Measurements from ENCODE around the gene KIF21B.

The KIF21B gene

GRCh38 chr1:201048521-201048920 is 25.0 kb upstream of the KIF21B start:
- Histone ChIP-seq H3K27me3 (ENCODE audit: insufficient read depth, low read length) (peaks cover 40% of the 10 kb centered on the region), H3K4me1 (ENCODE audit: control insufficient read depth, insufficient read depth, low read length, unreplicated experiment) (no peaks in the 10 kb centered on the region), H3K79me2 (ENCODE audit: control insufficient read depth, insufficient read depth, low read length, unreplicated experiment) (no peaks in the 10 kb centered on the region), H2AFZ (ENCODE audit: low read length, unreplicated experiment) (no peak overlapping the region), H3K36me3 (ENCODE audit: insufficient read depth, low read length) (no peaks in the 10 kb centered on the region), H3K4me3 (ENCODE audit: low read depth, low read length) (no peak overlapping the region), H3K27ac (ENCODE audit: low read depth, low read length) (no peak overlapping the region)

GRCh38 chr1:201044119-201044518 is 20.6 kb upstream of the KIF21B start:
- Histone ChIP-seq H3K4me3 (ENCODE audit: low read depth, low read length) (no peak overlapping the region), H3K36me3 (ENCODE audit: insufficient read depth, low read length) (no peaks in the 10 kb centered on the region), H3K79me2 (ENCODE audit: control insufficient read depth, insufficient read depth, low read length, unreplicated experiment) (no peaks in the 10 kb centered on the region), H3K27me3 (ENCODE audit: insufficient read depth, low read length) (peaks cover 30% of the 10 kb centered on the region), H3K4me1 (ENCODE audit: control insufficient read depth, insufficient read depth, low read length, unreplicated experiment) (no peaks in the 10 kb centered on the region), H3K27ac (ENCODE audit: low read depth, low read length) (no peak overlapping the region), H2AFZ (ENCODE audit: low read length, unreplicated experiment) (no peak overlapping the region)

DNA sequence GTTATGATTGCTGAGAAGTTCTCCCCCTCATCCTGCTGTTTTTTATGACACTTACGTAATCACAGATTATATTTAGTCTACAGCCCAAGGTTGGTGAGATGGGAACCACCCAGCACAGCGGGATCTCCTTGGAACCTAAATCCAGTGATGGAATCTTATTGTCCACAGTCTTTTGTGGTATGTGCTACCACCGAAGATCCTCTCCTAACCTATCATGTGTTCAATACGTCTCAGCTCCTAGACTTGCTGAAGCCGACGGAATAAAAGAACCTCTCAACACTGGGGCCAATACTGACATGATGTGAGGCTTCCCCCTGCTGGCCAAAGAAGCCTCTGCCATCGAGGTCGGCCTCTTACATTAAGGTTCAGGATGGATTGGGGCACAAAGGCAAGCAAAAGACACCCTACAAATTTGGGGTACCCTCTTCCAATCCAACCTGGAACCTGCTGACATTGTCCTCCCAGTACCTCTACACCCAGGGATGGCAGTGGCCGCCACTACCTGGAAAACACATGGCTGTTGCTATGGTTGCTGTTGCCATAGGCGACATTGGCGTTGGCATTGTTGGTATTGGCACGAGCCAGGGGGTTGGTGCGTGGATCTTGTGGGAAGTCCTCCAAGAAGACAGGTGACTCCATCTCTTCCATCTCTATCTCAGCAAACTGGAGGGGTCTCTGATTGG is 19.4 kb upstream of the KIF21B start:
- no peak overlapping the region for H3K4me3 ChIP-seq (ENCODE audit: low read depth, low read length)
- no peak overlapping the region for H2AFZ ChIP-seq (ENCODE audit: low read length, unreplicated experiment)

DNA sequence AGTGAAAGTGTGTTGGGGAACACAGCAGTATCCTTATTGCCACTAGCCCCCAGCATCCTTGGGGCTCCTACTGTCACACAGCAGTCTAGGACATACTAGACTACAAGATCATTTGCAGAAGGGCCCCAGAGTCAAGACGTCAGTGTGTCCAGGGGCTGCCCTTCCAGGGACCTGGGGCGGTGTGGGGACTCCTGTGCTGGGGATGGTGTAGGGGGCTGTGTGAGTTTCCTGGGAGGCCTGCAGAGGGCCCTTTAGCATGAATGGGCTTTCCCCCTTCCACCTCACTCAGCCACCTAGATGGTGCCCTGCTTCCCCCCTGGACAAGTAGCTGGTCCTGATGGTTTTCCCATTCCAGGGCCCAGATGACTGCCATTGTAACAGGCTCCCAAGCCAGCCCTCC is 17.5 kb upstream of the KIF21B start:
- no peaks in the 10 kb centered on the region for H3K36me3 ChIP-seq (ENCODE audit: insufficient read depth, low read length)
- H2AFZ ChIP-seq (ENCODE audit: low read length, unreplicated experiment), result no peak overlapping the region
- H3K79me2 ChIP-seq (ENCODE audit: control insufficient read depth, insufficient read depth, low read length, unreplicated experiment), result no peaks in the 10 kb centered on the region
- H3K4me3 ChIP-seq (ENCODE audit: low read depth, low read length), result no peak overlapping the region
- H3K27me3 ChIP-seq (ENCODE audit: insufficient read depth, low read length), result peaks cover 16% of the 10 kb centered on the region; the same call in 1 of the 2 replicates
- no peaks in the 10 kb centered on the region for H3K4me1 ChIP-seq (ENCODE audit: control insufficient read depth, insufficient read depth, low read length, unreplicated experiment)
- H3K27ac ChIP-seq (ENCODE audit: low read depth, low read length), result no peak overlapping the region

More for the DNA sequence above, 19.4 kb upstream of the KIF21B start:
- Histone ChIP-seq H3K36me3 (ENCODE audit: insufficient read depth, low read length) (no peaks in the 10 kb centered on the region), H3K27me3 (ENCODE audit: insufficient read depth, low read length) (peaks cover 19% of the 10 kb centered on the region), H3K4me1 (ENCODE audit: control insufficient read depth, insufficient read depth, low read length, unreplicated experiment) (no peaks in the 10 kb centered on the region), H3K27ac (ENCODE audit: low read depth, low read length) (no peak overlapping the region), H3K79me2 (ENCODE audit: control insufficient read depth, insufficient read depth, low read length, unreplicated experiment) (no peaks in the 10 kb centered on the region)

DNA sequence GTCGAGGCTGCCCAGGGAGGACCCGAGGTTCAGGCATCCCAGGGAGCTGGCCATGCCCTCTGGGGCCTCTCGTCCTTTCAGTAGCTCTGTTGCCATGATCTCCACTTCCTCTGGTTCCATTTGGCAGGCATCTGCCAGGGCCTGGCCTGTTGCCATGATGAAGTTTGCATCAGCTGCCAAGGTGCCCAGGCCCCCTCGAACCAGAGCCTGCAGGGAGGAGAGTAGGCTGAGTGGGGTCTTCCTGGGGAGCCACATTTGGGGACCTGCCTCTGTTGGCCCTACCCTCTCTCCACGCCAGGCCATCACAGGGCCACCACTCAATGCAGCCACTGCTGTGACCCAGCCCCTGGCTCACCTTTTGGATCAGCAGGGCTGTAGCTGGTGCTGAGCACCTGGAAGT is 16.4 kb upstream of the KIF21B start:
- no peaks in the 10 kb centered on the region for H3K4me1 ChIP-seq (ENCODE audit: control insufficient read depth, insufficient read depth, low read length, unreplicated experiment)
- peaks cover 15% of the 10 kb centered on the region; the same call in 1 of the 2 replicates for H3K27me3 ChIP-seq (ENCODE audit: insufficient read depth, low read length)
- H3K27ac ChIP-seq (ENCODE audit: low read depth, low read length), result no peak overlapping the region
- H2AFZ ChIP-seq (ENCODE audit: low read length, unreplicated experiment), result no peak overlapping the region
- no peak overlapping the region for H3K4me3 ChIP-seq (ENCODE audit: low read depth, low read length)
- no peaks in the 10 kb centered on the region for H3K79me2 ChIP-seq (ENCODE audit: control insufficient read depth, insufficient read depth, low read length, unreplicated experiment)
- no peaks in the 10 kb centered on the region for H3K36me3 ChIP-seq (ENCODE audit: insufficient read depth, low read length)

DNA sequence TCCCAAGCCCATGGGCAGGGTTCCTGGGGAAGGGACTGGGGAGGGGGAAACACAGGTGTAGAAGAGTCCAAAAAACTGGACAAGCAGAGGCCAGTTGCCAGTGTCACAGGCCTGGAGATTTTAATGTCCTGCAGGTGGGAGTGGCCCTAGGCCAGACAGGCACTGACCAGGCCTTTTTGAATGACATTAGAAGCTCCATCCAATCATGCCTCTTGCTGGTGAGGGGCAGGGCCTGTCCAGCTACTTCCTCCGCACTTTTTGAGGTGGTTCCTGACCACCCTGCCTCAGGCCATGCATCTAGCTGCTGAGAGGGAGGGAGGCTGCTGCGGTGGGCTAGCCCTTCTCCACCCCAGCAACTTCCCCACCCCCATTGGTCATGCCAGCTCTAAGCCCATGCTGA is 15.9 kb upstream of the KIF21B start:
- H3K79me2 ChIP-seq (ENCODE audit: control insufficient read depth, insufficient read depth, low read length, unreplicated experiment), result no peaks in the 10 kb centered on the region
- no peaks in the 10 kb centered on the region for H3K36me3 ChIP-seq (ENCODE audit: insufficient read depth, low read length)
- H3K27me3 ChIP-seq (ENCODE audit: insufficient read depth, low read length), result peaks cover 13% of the 10 kb centered on the region; the same call in 1 of the 2 replicates
- H3K4me1 ChIP-seq (ENCODE audit: control insufficient read depth, insufficient read depth, low read length, unreplicated experiment), result no peaks in the 10 kb centered on the region
- no peak overlapping the region for H3K4me3 ChIP-seq (ENCODE audit: low read depth, low read length)
- no peak overlapping the region for H2AFZ ChIP-seq (ENCODE audit: low read length, unreplicated experiment)
- H3K27ac ChIP-seq (ENCODE audit: low read depth, low read length), result no peak overlapping the region

DNA sequence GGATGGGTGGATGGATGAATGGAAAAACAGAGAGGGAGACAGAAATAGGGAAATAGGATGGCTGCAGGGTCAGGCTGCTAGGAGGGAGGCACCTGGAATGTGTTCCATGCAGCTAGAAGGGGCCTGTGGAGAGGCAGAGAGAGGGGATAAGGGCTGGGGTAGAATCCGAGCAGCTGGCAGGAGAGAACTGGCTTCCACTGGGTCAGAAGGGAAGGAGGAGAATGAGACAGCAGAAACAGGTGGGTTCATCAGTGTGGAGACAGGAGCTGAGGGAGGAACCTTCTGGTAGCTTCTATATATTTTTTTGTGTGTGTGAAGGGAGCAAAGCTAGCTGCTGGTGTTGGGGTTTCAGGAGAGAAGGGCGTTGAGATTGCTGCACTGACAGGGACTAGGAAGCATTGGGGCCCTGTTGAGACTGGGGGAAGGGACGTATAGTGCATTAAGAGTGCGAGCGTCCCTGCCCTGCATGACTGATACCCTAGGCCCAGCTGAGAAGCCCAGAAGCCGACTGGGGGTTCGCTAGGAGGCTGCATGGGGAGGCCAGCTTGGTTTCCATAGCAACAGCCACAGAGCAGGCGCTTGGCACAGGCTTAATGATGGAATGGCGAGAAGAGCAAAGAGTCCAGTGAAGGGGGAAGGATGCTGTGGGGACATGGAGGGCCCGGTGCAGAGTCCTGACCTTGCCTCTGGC is 14.8 kb upstream of the KIF21B start:
- peaks cover 16% of the 10 kb centered on the region; the same call in 1 of the 2 replicates for H3K27me3 ChIP-seq (ENCODE audit: insufficient read depth, low read length)
- H3K4me1 ChIP-seq (ENCODE audit: control insufficient read depth, insufficient read depth, low read length, unreplicated experiment), result no peaks in the 10 kb centered on the region
- H3K27ac ChIP-seq (ENCODE audit: low read depth, low read length), result no peak overlapping the region
- H3K36me3 ChIP-seq (ENCODE audit: insufficient read depth, low read length), result no peaks in the 10 kb centered on the region
- no peaks in the 10 kb centered on the region for H3K79me2 ChIP-seq (ENCODE audit: control insufficient read depth, insufficient read depth, low read length, unreplicated experiment)
- no peak overlapping the region for H2AFZ ChIP-seq (ENCODE audit: low read length, unreplicated experiment)
- no peak overlapping the region for H3K4me3 ChIP-seq (ENCODE audit: low read depth, low read length)

DNA sequence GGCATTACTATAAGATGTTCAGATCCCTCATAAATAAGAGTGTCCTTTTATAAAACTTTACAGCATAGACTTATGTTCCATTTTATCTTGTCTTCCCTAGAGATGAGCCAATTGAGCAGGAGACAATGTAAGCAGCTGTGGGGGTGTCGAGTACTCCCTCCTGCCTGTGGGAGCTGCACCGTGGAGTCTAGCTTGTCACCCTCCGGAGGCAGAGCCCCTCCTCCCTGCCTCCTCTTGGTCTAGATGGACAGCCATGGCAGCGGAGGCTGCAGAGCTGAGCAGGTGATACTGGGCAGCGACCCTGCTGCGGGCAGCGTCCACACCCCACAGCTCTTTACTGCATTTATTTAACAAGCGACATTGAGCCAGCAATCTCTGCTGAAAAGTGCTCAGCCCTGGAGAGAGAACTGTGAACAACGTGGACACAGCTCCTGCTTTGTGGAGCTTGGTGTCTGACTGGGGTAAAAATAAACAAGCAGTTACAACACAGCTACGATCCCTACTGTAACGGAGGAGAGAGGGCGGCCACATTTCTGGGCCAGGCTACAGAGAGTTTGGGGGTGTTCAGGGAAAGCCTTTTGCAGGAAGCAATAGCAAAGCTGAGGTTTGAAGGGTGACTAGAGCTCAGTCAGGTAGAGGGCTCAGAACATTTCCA is 12.8 kb upstream of the KIF21B start:
- H3K27ac ChIP-seq (ENCODE audit: low read depth, low read length), result no peak overlapping the region

GRCh38 chr1:201034671-201035070 is 11.2 kb upstream of the KIF21B start:
- Histone ChIP-seq H3K36me3 (ENCODE audit: insufficient read depth, low read length) (no peaks in the 10 kb centered on the region), H3K4me3 (ENCODE audit: low read depth, low read length) (no peak overlapping the region), H3K4me1 (ENCODE audit: control insufficient read depth, insufficient read depth, low read length, unreplicated experiment) (no peaks in the 10 kb centered on the region), H2AFZ (ENCODE audit: low read length, unreplicated experiment) (no peak overlapping the region), H3K27ac (ENCODE audit: low read depth, low read length) (no peak overlapping the region), H3K27me3 (ENCODE audit: insufficient read depth, low read length) (peaks cover 16% of the 10 kb centered on the region; the same call in 1 of the 2 replicates), H3K79me2 (ENCODE audit: control insufficient read depth, insufficient read depth, low read length, unreplicated experiment) (no peaks in the 10 kb centered on the region)

More for the DNA sequence above, 12.8 kb upstream of the KIF21B start:
- Histone ChIP-seq H3K4me3 (ENCODE audit: low read depth, low read length) (no peak overlapping the region), H3K27me3 (ENCODE audit: insufficient read depth, low read length) (peaks cover 16% of the 10 kb centered on the region; the same call in 1 of the 2 replicates), H3K4me1 (ENCODE audit: control insufficient read depth, insufficient read depth, low read length, unreplicated experiment) (no peaks in the 10 kb centered on the region), H2AFZ (ENCODE audit: low read length, unreplicated experiment) (no peak overlapping the region), H3K36me3 (ENCODE audit: insufficient read depth, low read length) (no peaks in the 10 kb centered on the region), H3K79me2 (ENCODE audit: control insufficient read depth, insufficient read depth, low read length, unreplicated experiment) (no peaks in the 10 kb centered on the region)

DNA sequence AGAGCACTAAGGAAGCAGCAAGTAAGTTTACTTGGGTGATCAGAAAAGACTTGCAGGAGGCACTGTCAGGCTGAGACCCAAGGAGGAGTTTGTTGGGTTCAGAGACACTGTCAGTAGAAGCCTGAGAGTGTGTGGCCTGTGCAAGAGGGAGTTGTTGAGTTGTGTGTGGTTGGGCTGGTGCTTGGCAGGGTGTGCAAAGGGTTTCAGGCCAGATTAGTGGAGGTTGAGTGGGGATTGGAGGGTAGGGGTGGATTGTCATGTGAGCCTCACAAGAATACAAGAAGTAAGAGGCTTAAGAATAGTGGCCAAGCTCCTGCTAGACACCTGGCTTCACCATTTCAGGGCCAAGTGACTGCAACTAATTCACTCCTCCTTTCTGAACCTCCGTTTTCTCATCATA is 8.9 kb upstream of the KIF21B start:
- Histone ChIP-seq H2AFZ (ENCODE audit: low read length, unreplicated experiment) (no peak overlapping the region), H3K79me2 (ENCODE audit: control insufficient read depth, insufficient read depth, low read length, unreplicated experiment) (no peaks in the 10 kb centered on the region), H3K4me3 (ENCODE audit: low read depth, low read length) (no peak overlapping the region), H3K4me1 (ENCODE audit: control insufficient read depth, insufficient read depth, low read length, unreplicated experiment) (no peaks in the 10 kb centered on the region), H3K36me3 (ENCODE audit: insufficient read depth, low read length) (no peaks in the 10 kb centered on the region), H3K27me3 (ENCODE audit: insufficient read depth, low read length) (peaks cover 13% of the 10 kb centered on the region; the same call in 1 of the 2 replicates), H3K27ac (ENCODE audit: low read depth, low read length) (no peak overlapping the region)
